ENCODE measurements around the gene EGFL8. TPM values are rescaled to one million over a fixed set of nuclear protein-coding genes. Genes with fewer than 3 reads are reported as not detected.
A peak's percentile ranks its signal among the peaks of the same experiment; 100 is the strongest.

The EGFL8 gene
- total and polyA plus RNA-seq, 9 of the 15 experiments (the other 6 are each of a cell fraction or from before 2014, with no cell fraction given) = 2.2 to 47.4 (median 14.2) TPM

GRCh38 chr6:32177183-32177787, 12.9 kb downstream of the EGFL8 start (continued):
- no peak for TF ChIP-seq EGR1 (conservative IDR thresholded peaks at IDR 0.05)
- TF ChIP-seq RFX5 (IDR thresholded peaks at IDR 0.05; ENCODE audit: low read depth, low read length) = no peak
- no peak for TF ChIP-seq ZNF134 (CRISPR knock-in tag; conservative IDR thresholded peaks at IDR 0.05)
- peak; percentile 71; the same call in 1 of the 2 replicates for TF ChIP-seq GABPB1 (CRISPR knock-in tag; IDR thresholded peaks at IDR 0.05)
- peak; percentile 31; the same call in 1 of the 2 replicates for TF ChIP-seq XRCC5 (IDR thresholded peaks at IDR 0.05; ENCODE audit: low read depth, low read length)
- peak; percentile 66; the same call in 1 of the 2 replicates for TF ChIP-seq RREB1 (CRISPR knock-in tag; IDR thresholded peaks at IDR 0.05)
- peak; percentile 40 for TF ChIP-seq ZBTB17 (CRISPR knock-in tag; IDR thresholded peaks at IDR 0.05)
- peak; percentile 78; the same call in 1 of the 2 replicates for TF ChIP-seq ETV5 (CRISPR knock-in tag; IDR thresholded peaks at IDR 0.05; ENCODE audit: low read depth)
- no peak for TF ChIP-seq RBM34 (IDR thresholded peaks at IDR 0.05; ENCODE audit: borderline replicate concordance, insufficient read depth, low read length)
- TF ChIP-seq, protein P1, sequence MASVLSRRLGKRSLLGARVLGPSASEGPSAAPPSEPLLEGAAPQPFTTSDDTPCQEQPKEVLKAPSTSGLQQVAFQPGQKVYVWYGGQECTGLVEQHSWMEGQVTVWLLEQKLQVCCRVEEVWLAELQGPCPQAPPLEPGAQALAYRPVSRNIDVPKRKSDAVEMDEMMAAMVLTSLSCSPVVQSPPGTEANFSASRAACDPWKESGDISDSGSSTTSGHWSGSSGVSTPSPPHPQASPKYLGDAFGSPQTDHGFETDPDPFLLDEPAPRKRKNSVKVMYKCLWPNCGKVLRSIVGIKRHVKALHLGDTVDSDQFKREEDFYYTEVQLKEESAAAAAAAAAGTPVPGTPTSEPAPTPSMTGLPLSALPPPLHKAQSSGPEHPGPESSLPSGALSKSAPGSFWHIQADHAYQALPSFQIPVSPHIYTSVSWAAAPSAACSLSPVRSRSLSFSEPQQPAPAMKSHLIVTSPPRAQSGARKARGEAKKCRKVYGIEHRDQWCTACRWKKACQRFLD (CRISPR knock-in tag; IDR thresholded peaks at IDR 0.05) = no peak
- TF ChIP-seq ZKSCAN1 (IDR thresholded peaks at IDR 0.05; ENCODE audit: low read depth, low read length) = no peak
- no peak for TF ChIP-seq PURB (CRISPR knock-in tag; IDR thresholded peaks at IDR 0.05; ENCODE audit: low read depth)
- no peak for TF ChIP-seq HOXB6 (CRISPR knock-in tag; IDR thresholded peaks at IDR 0.05; ENCODE audit: borderline replicate concordance)
- no peak for TF ChIP-seq CREBBP (IDR thresholded peaks at IDR 0.05; ENCODE audit: low read depth, low read length)
- TF ChIP-seq, protein P2, sequence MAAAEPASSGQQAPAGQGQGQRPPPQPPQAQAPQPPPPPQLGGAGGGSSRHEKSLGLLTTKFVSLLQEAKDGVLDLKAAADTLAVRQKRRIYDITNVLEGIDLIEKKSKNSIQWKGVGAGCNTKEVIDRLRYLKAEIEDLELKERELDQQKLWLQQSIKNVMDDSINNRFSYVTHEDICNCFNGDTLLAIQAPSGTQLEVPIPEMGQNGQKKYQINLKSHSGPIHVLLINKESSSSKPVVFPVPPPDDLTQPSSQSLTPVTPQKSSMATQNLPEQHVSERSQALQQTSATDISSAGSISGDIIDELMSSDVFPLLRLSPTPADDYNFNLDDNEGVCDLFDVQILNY (CRISPR knock-in tag; IDR thresholded peaks at IDR 0.05) = no peak
- 0 out of 2 replicates have a peak, but pooled peaks have one; percentile 63 for TF ChIP-seq KLF6 (CRISPR knock-in tag; IDR thresholded peaks at IDR 0.05; ENCODE audit: borderline replicate concordance)
- peak in 1 of 2 experiments; percentile 30; a peak in 1 of 4 replicates for TF ChIP-seq RCOR1 (IDR thresholded peaks at IDR 0.05; ENCODE audit: borderline replicate concordance in 1 of 2, low read depth in 2 of 2, low read length in 2 of 2)
- TF ChIP-seq ZNF12 (CRISPR knock-in tag; IDR thresholded peaks at IDR 0.05) = 0 out of 2 replicates have a peak, but pooled peaks have one; percentile 66
- TF ChIP-seq NFYB (IDR thresholded peaks at IDR 0.05; ENCODE audit: extremely low read depth, insufficient read length) = no peak

Measured in K562 (cell line).